PFSK-1 (cell line): ENCODE results near the gene PHF12.

Experiments
- FOXP2 ChIP-seq: optimal IDR thresholded peaks from 2 replicates; pipeline ENCODE3; 2011; ENCODE audit warnings: borderline replicate concordance, control low read depth, inconsistent platforms; ENCODE audit not compliant: insufficient read depth; ENCODE audit errors: extremely low read length, extremely low read depth
- POLR2AphosphoS5 ChIP-seq: IDR thresholded peaks from 2 replicates; pipeline ENCODE4 v1.6.1; 2012; ENCODE audit warnings: low read depth, mild to moderate bottlenecking, control low read depth, low read length, moderate library complexity
- REST ChIP-seq, 2 experiments: IDR thresholded peaks; 2 replicates each; pipeline versions ENCODE4 v1.6.1 to v1.8.0; 2011 to 2012; ENCODE audit warnings: low read depth in 2 of 2, low read length in 2 of 2, control low read depth in 1 of 2, inconsistent platforms in 1 of 2, mild to moderate bottlenecking in 1 of 2, moderate library complexity in 1 of 2; ENCODE audit not compliant: insufficient read depth in 1 of 2
- SIN3A ChIP-seq: IDR thresholded peaks from 2 replicates; pipeline ENCODE4 v1.6.1; 2012; ENCODE audit warnings: mild to moderate bottlenecking, low read length, moderate library complexity, borderline replicate concordance; ENCODE audit not compliant: insufficient read depth
- TAF1 ChIP-seq: IDR thresholded peaks from 2 replicates; pipeline ENCODE4 v1.6.1; 2012; ENCODE audit warnings: low read length, control low read depth, borderline replicate concordance; ENCODE audit not compliant: insufficient read depth

PHF12 gene

DNA sequence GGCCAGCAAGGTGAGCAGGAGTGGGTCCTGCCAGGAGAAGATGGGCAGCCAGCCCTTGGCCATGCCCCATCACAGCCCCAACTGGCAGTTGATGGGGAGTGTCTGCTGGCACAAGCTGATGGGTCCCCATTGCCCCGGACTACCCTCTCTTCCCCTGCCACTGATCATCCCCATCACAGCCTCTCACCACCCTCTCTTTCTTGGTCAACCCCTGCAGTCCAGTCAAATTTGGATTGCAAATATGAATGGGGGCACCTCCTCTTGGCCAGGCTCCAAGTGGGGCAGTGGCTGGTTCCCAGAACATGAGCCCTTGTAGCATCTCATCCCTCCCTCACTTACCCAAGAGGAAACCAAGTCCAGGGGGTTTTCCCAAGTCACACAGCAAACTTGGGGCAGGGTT lies 37.2 kb upstream of the PHF12 start:
- TF ChIP-seq FOXP2 (no peak), POLR2AphosphoS5 (no peak), SIN3A (no peak), TAF1 (no peak), REST (IDR thresholded peaks at IDR 0.05; ENCODE audit: insufficient read depth in 1 of 2, low read depth in 2 of 2, low read length in 2 of 2) (no peak)

DNA sequence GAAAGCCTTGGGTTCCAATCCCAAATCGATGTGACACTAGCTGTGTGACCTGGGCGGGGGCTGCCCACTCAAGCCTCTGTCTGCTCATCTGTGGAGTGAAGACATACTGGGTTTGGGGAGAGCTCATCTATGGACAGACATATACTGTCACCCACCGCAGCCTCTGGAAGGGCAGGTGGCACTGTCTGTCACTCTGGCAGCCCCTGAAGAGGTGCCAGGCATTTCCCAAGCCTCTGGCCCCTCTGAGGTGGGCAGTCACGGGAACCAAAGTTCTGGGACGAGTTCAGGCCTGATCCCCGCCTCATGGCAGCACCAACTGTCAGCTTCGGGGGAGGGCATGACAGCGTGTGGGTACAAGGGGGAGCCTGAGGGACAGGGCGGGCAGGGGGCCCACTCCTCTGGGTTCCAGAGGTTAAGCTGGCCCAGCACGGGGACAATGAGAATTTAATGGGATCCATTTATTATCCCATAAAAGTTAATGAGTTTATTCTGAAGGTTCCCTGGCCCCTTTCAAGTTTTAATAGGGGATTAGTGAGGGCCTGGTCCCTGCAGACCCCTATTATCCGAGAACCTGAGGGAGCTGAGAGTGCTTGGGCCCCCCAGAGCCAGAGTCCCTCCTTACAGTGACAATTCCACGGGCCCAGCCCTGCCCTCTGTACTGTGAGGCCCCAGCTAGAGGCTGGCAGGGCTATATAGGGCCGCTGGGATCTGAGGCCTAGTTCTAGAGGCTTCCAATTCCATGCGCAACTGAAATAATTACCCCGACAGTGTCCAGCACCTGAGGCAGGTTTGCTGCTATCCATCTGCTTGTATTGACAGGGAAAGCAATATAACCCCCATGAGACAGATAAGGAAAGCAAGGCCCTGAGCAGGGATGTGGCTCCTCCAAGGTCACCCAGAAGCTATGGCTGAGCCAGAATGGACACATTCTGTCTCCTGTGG lies 35.7 kb upstream of the PHF12 start:
- TF ChIP-seq REST (IDR thresholded peaks at IDR 0.05; ENCODE audit: insufficient read depth in 1 of 2, low read depth in 2 of 2, low read length in 2 of 2): no peak

GRCh38 chr17:28985950-28986713 lies 34.8 kb upstream of the PHF12 start:
- TF ChIP-seq REST (IDR thresholded peaks at IDR 0.05; ENCODE audit: insufficient read depth in 1 of 2, low read depth in 2 of 2, low read length in 2 of 2): no peak
- TF ChIP-seq FOXP2: no peak
- no peak for TF ChIP-seq POLR2AphosphoS5
- TF ChIP-seq TAF1: no peak
- TF ChIP-seq SIN3A: no peak

GRCh38 chr17:28983286-28984230 lies 32.2 kb upstream of the PHF12 start:
- TF ChIP-seq TAF1 (no peak), POLR2AphosphoS5 (no peak), FOXP2 (no peak), SIN3A (no peak), REST (IDR thresholded peaks at IDR 0.05; ENCODE audit: insufficient read depth in 1 of 2, low read depth in 2 of 2, low read length in 2 of 2) (no peak)
